AML-193 (cell line): ENCODE results near the gene MYB.

Experiments
- DNase-seq, 2 experiments: peaks; one replicate each; lab custom pipeline; 2025; lab: John Stamatoyannopoulos, UW

MYB gene

DNA sequence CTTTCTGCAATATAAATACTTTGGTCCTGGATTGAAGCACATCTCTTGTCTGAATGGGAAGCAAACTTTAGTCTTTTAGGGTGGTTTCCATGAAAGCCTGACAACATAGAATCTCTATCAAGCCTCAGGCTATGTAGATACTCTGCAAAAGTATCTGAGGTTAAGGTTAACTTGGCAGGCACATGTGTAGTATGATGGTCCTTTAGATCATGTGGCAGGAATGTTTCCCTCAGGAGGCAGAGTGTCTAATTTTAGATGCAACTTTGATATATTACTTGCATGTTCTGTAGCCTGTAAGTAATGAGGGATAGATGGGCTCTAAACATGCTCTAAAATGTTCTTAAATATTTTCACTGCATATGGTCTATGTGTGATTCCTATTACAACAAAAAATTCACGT is 8.2 kb downstream of the MYB start:
- DNase-seq = no peak

DNA sequence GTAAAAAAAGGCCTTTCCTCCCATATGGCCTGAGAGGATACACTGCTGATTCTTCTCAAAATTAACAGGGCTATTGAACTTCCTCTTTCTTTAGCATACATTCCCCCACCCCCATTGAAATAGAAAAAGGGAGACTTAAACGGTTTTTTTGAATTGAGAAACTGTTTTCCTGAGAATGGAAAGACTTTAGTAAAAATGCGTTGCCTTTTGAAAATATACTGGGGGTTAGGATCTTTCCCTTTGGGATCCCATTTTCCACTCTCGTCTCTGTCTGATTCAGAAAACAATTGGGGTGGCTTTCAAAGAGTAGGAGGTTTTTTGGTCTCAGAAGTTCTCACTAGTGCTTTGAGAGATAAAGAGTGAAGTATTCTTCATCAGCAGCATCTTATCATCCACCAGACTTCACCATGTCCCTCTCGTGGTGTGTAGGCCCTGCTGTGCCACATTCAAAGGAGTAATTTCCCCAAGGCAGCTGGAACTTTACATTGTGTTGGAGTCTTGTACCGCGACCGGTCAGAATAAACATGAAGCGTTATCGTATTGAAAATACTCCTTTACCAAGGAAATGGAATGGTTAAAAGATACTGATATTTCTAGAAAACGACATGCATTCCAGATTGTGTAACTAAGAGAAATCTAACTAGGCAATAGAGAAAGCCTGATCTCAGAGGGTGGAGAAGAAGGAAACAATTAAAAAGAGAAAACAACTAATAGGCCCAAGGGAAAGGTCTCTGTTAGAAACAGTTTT is 10.6 kb downstream of the MYB start:
- peak; percentile 95 to 97 for DNase-seq

DNA sequence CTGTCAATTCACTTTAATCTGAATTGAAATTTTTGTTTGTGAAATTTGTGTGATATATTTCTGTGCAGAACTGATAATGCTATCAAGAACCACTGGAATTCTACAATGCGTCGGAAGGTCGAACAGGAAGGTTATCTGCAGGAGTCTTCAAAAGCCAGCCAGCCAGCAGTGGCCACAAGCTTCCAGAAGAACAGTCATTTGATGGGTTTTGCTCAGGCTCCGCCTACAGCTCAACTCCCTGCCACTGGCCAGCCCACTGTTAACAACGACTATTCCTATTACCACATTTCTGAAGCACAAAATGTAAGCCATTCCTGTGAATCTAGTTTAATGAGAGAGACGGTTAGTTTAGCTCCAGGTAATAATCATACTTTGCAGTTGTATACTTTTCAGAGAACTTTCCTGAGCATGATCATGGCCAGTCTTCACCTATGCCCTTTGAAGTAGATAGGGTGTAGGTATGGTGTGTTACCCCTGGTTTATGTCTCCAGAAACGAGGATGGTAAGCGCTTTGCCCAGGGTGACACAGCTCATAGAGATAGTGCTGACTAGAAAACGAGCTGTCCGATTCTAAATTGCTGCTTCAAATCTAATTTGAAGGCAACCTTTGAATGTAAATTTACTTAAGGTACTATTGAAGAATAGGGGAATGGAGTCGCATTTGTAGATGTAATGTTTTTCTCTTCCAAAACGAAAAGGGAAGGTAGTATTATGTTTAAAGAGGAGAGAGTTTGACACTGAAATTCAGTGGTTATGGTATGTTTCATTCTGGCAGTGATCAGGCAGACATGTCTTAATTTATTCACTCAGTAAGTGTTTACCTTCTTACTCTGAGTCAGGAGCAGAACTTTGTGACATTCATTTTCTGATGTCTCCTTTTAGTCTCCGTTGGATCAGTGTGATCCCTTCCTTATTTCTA is 11.4 kb downstream of the MYB start:
- DNase-seq = no peak

DNA sequence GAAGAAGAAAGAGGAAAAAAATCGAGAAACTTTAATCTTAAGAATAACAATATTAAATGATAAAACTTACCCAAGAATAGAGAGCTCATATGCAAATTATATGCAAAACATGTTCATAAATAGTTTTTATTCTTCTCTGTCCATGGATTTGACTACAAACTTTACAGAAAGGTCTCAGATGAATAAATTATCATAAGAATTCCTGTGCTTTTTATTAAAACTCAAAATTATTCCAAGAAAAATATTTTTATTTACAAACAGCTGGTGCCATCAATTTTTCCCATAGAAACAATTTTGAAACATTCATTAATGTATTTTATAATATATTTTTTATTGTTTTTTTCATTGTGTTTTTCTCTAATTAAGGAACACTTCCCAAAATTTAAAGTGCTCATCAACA is 12.1 kb downstream of the MYB start:
- DNase-seq = no peak

DNA sequence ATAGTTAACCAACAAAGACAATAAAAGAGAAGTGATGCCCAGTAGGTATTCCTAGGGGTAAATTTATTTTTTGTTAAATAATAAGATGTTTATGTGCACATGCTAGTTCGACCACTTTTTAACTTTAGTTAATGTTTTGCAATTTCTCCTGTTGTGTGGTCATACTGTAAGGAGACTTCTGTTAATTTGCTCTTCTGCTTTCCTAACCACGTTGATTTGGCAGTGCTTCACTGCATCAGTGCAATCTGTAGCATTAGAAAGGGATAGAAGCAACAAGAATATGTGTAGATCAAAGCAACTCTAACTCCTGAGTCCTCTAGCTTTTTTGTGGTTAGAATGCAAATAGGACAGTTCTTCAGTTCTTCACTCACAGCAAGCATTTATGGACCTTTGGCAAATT is 13.9 kb downstream of the MYB start:
- DNase-seq = peak; percentile 99

DNA sequence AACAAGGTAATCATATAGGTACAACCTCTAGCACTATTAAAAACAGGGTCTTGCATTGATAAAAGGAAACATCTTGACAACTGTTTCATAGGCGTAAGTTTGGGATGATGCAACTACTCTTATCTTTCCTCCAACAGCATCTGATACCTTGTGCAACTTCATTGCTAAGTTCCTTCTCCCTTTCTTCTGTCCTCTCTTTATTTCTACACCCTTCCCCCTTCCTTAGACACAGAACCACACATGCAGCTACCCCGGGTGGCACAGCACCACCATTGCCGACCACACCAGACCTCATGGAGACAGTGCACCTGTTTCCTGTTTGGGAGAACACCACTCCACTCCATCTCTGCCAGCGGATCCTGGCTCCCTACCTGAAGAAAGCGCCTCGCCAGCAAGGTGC is 14.4 kb downstream of the MYB start:
- DNase-seq = peak; percentile 95 to 96

DNA sequence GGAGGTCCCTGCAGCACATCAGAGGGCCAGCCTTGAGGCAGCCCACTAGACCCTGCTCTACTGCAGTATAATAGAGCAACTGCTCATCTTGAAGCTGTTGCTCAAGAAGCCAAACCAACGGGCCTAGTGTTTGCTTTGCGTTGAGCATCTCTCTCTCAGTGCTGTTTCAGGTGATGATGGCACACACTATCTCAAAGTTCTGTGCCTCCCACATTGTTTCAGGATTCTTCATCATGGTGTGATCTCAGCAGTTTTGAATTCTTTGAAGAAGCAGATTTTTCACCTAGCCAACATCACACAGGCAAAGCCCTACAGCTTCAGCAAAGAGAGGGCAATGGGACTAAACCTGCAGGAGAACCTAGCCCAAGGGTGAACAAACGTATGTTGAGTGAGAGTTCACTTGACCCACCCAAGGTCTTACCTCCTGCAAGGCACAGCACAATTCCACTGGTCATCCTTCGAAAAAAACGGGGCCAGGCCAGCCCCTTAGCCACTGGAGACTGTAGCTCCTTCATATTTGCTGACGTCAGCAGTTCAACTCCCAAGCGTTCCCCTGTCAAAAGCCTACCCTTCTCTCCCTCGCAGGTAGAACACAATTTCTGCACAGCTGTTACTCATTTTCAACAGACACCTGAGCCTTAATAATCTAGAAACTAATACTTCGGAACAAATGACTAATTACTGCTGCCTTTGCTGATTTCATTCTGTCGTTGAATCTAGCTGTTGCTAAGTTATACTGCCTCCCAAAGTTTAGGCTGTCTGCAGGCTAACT is 15.8 kb downstream of the MYB start:
- DNase-seq = no peak

DNA sequence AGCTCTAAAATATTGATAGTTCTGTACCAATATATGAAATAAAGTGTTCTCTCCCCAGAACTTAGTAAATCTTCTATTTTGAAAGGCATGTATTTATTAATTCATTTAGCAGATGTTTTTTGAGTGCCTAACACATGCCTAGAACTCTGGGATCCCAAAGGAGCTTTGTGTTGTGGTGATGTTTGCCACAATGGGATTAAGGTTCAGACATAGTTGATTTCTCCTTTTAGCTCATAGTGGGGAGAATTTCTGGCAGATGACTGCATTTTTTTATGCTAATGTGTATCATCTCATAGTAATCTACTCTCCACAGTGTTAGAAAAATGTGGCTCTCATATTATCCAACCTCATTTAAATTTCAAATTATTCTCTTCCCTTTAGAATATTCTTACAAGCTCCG is 21.7 kb downstream of the MYB start:
- DNase-seq = no peak

DNA sequence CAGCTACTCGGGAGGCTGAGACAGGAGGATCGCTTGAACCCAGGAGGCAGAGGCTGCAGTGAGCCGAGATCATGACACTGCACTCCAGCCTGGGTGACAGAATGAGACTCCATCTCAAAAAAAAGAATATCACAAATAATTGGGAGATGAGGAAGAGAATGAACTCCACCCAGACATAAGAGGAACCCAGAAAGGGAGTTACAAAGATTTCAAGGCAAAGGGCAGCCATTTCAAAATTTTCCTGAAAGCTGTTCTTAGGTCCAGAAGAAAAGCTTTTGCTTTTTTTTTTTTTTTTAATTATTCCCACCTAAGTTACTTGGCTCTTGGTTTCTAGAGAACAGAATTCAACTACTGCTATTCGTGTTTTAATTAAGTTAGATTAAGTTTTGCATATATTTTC is 23.8 kb downstream of the MYB start:
- DNase-seq = no peak

DNA sequence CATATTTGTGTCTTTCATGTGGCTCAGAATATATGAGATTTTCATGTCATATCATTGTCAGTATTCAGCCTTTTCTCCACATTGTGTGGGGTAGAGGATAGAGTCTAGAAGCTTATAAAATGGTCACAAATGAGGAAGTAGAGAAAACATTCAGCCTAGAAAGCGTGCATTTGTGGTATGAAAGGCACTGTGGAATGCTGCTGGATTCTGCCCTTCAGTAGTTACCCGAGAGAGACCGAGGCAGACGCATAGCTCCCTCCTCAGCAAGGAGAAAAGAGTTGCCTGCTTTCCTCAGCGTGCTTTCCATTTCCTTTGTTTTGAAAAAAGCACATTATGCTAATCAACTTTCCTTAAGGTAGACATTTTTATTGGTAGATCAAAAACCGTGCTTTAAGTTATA is 28.7 kb downstream of the MYB start:
- DNase-seq = no peak

DNA sequence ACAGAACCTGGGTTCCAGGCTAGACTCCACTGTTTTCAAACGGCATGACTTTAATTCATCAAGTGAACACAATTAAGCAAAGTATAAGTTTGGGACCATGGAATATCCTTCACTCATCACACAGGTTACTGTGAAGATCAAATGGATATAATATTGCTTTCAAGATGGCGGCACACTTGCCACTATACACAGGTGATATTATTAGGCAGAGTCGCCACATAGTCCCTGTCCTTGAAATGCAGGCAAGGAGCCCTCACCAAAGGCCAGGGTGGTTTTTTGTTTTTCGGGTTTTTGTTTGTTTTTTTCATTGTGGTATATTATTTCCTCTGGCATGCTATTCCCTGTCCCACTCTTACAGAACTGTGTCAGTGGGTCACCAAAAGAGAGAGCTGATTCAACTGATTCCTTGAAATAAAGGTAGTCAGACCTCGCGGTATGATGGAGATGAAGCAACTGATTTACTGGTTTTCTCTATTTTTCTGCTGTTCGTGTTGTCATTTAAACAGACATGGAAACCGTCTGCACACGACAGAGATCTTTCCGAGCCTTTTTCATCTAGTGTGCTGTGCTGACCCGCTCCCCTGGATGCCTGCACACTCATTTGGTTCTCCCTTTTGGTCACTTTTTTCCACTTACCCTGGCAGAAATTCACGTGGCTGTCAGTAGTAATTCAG is 29.7 kb downstream of the MYB start:
- DNase-seq = no peak

DNA sequence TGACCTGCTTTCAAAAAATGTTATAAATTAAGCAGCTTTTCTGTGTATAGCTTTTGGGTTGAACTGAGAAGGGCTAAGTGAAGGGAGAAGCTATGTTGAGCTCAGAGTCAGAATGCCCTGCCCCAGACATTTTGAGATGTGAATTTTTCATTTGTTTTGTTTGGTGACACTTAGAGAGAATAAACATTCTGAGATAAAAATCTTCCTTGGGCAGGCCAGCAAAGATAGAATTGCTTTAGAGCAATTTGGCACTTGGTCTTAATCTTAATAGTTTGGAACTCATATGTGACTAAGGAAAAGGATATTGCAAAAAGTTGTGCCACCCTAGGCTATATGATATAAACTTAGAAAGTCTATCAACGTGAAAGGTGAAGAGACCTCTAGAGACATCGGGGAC is 30.2 kb downstream of the MYB start:
- no peak for DNase-seq

DNA sequence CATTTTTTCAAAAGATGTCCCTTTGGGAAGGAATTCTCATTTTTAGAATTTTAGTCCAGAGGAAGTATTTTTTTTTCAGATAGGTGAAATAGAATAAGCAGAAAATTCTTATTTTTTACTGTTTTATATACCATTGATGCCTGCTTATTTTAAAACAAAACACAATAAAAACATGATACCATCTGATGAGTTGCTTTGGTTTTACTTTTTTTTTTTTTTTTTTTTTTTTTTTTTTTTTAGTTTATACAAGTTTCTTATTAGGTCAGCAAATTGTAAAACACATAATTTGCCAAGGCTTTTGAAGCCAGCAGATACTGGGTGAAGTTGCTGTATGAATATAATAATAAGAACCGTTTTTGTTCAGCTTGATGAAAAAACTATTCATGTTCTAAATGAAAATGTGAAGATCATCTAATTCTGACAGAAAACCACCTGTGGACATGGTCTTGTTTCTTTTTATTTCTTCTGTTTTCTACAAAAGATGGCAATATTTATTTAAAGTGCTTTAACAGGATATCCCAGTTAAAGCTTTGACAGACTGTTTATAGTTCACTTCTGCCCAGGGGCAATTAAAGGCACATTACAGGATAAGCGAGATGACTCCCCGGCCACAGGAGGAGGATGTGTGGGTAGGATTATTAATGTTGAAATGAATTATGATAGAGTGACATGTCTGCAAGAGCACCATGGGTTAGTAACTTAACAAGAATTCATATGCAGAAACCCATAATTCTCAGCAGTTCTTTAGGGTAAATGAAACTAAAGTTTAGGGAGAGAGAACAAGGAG is 31.1 kb downstream of the MYB start:
- no peak for DNase-seq

DNA sequence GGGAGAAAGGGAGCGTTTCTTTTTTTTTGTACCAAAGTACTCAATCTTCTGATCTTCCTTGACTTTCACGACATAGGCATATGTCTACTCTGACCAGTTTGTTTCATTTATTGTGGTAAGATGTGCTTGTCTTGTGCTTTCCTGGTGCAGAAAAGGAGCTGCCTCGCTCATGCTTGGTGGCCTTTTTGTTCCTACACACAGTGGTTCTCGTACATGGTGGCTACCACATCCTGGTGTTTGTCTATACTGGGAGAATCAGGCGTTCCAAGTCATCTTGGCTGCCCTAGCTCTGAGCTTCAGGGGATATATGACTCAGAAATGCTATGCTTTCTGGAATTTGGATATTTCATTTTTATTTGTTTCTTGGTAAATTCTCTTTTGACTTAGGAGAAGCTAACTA is 31.8 kb downstream of the MYB start:
- no peak for DNase-seq

DNA sequence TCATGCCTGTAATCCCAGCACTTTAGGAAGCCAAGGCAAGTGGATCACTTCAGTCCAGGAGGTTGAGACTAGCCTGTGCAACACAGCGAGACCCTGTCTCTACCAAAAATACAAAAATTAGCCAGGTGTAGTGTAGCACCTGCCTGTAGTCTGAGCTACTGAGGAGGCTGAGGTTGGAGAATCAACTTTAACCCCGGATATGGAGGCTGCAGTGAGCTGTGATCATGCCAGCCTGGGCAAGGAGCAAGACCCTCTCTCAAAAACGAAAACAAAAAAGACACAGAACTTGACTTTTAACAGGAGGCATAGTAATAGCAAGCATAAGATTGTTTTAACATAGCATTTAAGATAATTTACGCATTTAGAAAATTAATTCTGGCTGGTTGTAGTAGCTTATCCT is 32.5 kb downstream of the MYB start:
- no peak for DNase-seq

DNA sequence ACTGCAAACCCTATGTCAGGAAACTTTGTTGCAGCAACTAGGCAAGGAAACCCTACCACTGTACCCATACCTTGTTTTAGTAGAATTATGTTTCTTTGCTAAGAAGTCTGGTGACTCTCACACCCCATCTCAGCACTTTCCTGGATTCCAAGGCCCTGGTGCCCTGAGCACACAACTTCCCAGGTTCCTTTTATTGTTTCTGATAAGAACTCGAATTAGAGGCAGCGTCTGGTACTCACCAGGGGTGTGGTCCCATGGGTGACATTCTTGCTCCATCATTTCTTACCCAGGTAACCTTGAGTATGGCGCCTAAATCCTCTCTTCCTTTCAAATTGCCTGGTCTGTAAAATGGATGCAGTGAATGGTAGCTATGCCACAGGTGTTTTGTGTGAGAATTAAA is 34.1 kb downstream of the MYB start:
- DNase-seq = no peak

DNA sequence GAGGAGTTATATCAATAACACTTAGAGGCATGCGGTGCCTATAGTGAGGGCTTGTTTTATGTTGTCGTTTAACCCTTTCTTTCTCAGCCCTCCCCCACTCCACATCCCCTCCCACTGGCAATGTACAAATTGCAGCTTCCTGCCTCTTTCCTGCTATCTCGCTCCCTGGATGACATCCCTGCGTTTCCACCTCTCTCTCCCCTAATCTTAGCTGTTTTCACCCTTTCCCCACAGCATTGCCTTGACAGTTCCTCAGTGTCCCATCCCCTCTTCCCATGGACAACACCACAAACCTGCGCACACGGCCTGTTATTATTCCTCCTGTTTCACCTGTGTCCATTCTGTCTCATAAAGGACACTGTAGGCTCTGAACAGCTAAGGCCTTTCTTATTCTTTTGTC is 34.5 kb downstream of the MYB start:
- DNase-seq = no peak

DNA sequence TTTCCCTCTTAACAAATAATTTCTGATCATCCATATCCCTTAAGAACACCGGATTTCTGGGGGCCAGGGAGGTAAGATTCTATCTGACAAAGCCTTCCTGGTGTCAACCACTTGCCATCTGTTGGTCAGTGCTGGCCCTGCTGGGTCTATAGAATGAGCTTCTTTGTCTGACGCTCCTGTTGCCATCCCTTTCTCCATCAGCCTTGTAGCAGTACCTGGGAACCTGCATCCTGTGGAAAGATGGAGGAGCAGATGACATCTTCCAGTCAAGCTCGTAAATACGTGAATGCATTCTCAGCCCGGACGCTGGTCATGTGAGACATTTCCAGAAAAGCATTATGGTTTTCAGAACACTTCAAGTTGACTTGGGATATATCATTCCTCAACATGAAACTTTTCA is 36.6 kb downstream of the MYB start:
- no peak for DNase-seq

DNA sequence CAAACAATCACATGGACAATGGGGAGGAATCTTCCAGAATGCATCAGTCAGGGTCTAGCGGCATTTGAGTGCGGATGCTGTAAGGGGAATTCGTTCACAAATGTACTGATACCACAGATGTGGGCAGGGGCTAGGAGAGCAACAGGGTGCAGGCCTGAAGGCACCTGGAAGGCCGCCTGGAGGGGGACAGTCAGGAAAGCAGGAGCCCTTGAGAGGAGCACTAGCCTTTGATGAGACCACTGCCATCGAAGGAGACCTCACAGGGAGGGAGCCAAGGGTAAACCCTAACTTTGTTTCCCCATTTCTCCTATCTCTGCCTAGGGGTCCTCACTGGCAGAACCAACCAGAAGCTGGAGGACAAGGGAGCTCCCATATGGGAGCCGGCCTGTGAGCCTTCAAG is 38.2 kb downstream of the MYB start:
- no peak for DNase-seq

DNA sequence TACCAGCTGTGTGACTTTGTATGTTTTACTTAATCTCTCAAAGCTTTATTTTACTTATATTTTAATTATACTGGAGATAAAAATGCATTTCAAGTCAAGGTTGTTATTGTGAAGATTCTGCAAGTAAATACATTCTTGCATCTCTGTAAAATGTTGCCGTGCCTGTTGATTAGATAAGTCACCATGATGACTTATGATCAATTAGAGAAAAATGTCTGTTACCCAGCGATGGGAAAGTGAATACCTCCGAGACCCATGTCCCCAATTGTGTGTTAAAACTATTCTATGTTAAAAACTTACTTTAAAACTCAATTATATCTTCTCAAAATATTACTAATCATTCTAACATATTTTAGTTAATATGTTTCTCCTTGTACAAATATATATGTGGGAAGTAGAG is 39.9 kb downstream of the MYB start:
- no peak for DNase-seq

DNA sequence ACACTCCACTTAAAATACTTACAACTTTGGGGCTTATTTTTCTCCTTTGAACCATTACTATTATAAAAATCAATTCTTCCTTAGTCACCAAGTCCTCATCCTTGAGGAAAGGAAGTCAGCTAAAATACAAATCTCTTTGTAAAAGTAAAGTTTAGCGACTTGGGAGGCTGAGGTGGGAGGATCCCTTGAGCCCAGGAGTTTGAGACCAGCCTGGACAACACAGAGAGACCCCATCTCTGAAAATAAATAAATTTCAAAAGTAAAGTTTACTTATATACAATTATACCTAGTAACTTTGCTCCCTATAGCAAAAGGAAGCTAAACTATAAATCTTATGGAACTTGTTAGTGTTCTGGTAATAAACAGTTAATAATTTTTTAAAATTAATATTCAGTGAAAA is 40.4 kb downstream of the MYB start:
- no peak for DNase-seq
